Immature natural killer cell (primary cell): ENCODE results near the gene APBA1. TPM values are rescaled to one million over a fixed set of nuclear protein-coding genes. Genes with fewer than 3 reads are reported as not detected.
"Not testable (repeated sequence)": the region's sequence is repeated elsewhere in the genome, so short reads cannot be mapped to it uniquely, and the experiment has no call there.

Experiments
- DNase-seq, 3 donors: peaks; one replicate each; pipeline ENCODE4 v3.0.0; 2022; ENCODE audit warnings: mixed read lengths in 1 of 3
- H3K27ac Mint-ChIP-seq, 6 donors: one replicate each; pipeline ENCODE4 v1.8.0; 2020; ENCODE audit warnings: mixed read lengths in 6 of 6, mild to moderate bottlenecking in 5 of 6, inconsistent platforms in 4 of 6, moderate library complexity in 3 of 6
- H3K27me3 Mint-ChIP-seq, 3 donors: one replicate each; pipeline ENCODE4 v1.8.0; 2020 to 2021; ENCODE audit warnings: low read depth in 3 of 3, mild to moderate bottlenecking in 3 of 3, mixed read lengths in 3 of 3, moderate library complexity in 3 of 3, inconsistent platforms in 1 of 3
- H3K36me3 Mint-ChIP-seq, 3 donors: one replicate each; pipeline ENCODE4 v1.8.0; 2020; ENCODE audit warnings: mixed read lengths in 3 of 3, inconsistent platforms in 2 of 3, mild to moderate bottlenecking in 2 of 3
- H3K4me1 Mint-ChIP-seq, 2 donors: one replicate each; pipeline ENCODE4 v1.8.0; 2020; ENCODE audit warnings: inconsistent platforms in 2 of 2, mild to moderate bottlenecking in 2 of 2, mixed read lengths in 2 of 2, moderate library complexity in 1 of 2
- H3K4me3 Mint-ChIP-seq, 5 donors: one replicate each; pipeline ENCODE4 v1.8.0; 2020; ENCODE audit warnings: mild to moderate bottlenecking in 5 of 5, mixed read lengths in 5 of 5, inconsistent platforms in 3 of 5, moderate library complexity in 3 of 5
- H3K9me3 Mint-ChIP-seq, 6 donors: one replicate each; pipeline ENCODE4 v1.8.0; 2020; ENCODE audit warnings: mild to moderate bottlenecking in 6 of 6, mixed read lengths in 6 of 6, inconsistent platforms in 4 of 6, moderate library complexity in 3 of 6
- polyA plus RNA-seq, 3 donors: library from polyadenylated mRNA; unstranded; fragments of 300-500 nt; fragmentation: Illumina TruSeq; gene quantifications; one replicate each; pipeline ENCODE4 v1.2.3, GENCODE V29; 2021

Gene APBA1
- polyA plus RNA-seq, 3 donors from 2014 or later, result not detected

DNA sequence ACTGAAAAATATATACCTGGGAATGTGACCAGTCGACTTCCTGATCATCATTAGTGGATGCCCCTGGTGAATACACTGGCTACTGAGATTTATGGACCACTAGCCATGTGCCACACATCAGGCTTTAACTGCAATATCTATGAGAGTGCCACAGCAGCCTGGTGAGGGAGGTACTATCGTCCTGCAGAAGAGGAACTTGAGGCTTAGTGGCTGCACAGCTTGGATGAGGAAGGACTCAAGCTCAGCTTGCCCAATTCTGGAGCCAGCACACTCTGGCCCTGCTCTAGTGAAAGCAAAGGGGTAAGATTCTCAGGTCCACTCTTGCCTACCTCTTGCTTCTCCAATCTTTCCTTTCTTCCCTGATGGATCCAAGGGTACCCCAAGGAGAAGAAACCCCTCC is 217.8 kb downstream of the APBA1 start:
- peaks cover 0 to 4% (median 0%) of the 10 kb centered on the region in 3 donors for H3K27me3 Mint-ChIP-seq
- H3K4me3 Mint-ChIP-seq, result no peak overlapping the region
- H3K4me1 Mint-ChIP-seq, result no peaks in the 10 kb centered on the region
- H3K36me3 Mint-ChIP-seq, result no peaks in the 10 kb centered on the region
- DNase-seq, result no peak
- H3K9me3 Mint-ChIP-seq, result no peaks in the 10 kb centered on the region
- H3K27ac Mint-ChIP-seq, result no peak overlapping the region

DNA sequence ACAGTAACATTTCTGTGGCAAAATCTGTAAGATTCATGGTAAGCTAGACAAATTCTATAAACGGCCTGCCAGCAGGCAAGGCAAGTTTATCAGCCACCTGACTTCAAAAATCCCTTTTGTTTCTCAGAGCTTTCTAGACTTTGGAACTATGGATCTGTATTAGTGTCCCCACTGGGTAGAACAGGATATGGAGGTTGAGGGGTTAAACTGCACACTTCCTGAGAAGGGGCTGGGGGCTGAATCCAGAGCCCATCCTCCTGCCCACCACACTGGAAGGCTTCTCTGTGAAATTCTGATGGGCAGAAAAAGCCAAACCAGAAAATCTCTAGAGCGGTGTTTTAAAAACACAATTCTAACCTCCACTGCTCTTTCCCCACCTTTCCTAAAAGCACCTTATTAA is 218.4 kb downstream of the APBA1 start:
- Mint-ChIP-seq H3K27ac (no peak overlapping the region), H3K4me1 (no peaks in the 10 kb centered on the region), H3K9me3 (no peaks in the 10 kb centered on the region), H3K4me3 (no peak overlapping the region), H3K36me3 (no peaks in the 10 kb centered on the region), H3K27me3 (peaks cover 0 to 4% (median 0%) of the 10 kb centered on the region in 3 donors)
- DNase-seq, result no peak

DNA sequence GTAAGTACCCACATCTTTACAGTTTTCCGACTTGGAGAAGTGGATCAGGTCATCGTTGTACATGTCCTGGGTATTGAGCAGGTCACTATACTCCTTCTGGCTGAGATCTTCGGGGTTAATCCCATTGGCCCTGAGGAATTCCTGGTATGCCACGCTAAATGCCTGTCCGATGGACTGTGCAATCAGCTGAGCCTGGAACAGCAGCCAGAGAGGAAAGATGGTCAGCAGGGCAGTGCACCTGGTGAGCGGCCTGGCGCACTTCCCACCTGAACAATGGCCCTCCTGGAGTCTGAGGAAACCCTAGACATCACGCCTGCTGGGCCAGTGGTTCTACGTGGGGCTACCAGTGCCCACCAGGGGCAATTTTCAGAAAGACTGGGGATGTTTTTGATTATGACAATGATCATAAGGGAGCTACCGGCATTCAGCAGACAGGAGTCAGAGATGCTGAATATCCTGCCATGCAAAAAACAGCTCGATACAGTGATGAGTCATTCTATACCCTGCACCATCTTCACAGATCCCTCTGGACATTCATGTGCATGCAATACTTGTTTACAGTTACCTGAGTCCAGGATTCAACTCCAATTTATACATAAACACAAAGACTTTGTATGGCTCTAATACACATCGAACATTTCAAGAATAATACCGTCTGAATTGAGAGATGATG is 219.9 kb downstream of the APBA1 start:
- H3K9me3 Mint-ChIP-seq, result peaks cover 0 to 1% (median 0%) of the 10 kb centered on the region in 6 donors
- no peak for DNase-seq
- no peak overlapping the region for H3K4me3 Mint-ChIP-seq
- H3K27me3 Mint-ChIP-seq, result peaks cover 0 to 4% (median 0%) of the 10 kb centered on the region in 3 donors
- H3K36me3 Mint-ChIP-seq, result no peaks in the 10 kb centered on the region
- no peak overlapping the region for H3K27ac Mint-ChIP-seq
- no peaks in the 10 kb centered on the region for H3K4me1 Mint-ChIP-seq

DNA sequence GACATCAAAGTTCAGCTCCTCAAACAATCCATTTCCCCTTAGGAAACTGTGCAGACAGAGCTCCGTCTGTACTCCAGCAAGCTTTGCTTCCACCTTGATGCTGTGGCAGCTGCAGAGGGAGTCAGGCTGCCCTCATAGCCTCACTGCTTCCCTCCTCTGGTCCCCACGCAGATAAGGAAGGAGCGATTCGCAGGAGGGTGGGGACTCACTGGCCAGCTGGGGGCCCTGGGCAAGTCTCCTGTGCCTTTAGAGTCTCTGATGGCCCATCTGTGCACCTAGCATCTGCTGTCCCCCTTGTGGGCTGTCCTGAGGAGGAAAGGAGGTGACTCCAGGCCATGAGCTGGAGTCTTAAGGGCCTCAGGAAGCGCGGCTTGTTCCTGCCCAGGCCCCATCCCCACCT is 225.7 kb downstream of the APBA1 start:
- no peak overlapping the region for H3K4me3 Mint-ChIP-seq
- DNase-seq, result no peak
- no peaks in the 10 kb centered on the region for H3K4me1 Mint-ChIP-seq
- H3K27ac Mint-ChIP-seq, result no peak overlapping the region
- H3K36me3 Mint-ChIP-seq, result no peaks in the 10 kb centered on the region
- H3K9me3 Mint-ChIP-seq, result peaks cover 0 to 4% (median 0%) of the 10 kb centered on the region in 6 donors
- peaks cover 1 to 4% (median 2%) of the 10 kb centered on the region in 3 donors for H3K27me3 Mint-ChIP-seq

DNA sequence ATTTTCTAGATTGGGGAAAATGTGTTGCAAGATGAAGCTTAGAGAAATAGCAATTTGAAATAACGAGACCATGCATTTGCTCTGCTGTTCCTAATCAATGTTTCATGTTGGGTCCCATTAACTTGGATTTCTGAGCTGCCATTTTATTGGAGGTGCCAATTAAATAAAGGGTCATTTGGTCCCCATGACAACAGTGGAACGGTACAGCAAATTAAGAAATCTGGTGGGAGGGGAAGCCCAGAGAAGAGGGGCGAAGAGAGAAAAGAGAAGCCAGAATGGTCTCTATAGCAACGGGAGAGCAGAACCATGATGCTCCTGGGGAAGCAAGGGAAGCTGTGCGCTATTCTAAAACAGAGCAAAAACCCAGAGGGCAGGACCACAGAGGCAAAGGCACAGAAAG is 226.9 kb downstream of the APBA1 start:
- Mint-ChIP-seq H3K4me1 (no peaks in the 10 kb centered on the region), H3K27ac (no peak overlapping the region), H3K9me3 (peaks cover 0 to 4% (median 0%) of the 10 kb centered on the region in 6 donors), H3K36me3 (no peaks in the 10 kb centered on the region), H3K4me3 (no peak overlapping the region), H3K27me3 (peaks cover 1 to 4% (median 2%) of the 10 kb centered on the region in 3 donors)
- no peak for DNase-seq

DNA sequence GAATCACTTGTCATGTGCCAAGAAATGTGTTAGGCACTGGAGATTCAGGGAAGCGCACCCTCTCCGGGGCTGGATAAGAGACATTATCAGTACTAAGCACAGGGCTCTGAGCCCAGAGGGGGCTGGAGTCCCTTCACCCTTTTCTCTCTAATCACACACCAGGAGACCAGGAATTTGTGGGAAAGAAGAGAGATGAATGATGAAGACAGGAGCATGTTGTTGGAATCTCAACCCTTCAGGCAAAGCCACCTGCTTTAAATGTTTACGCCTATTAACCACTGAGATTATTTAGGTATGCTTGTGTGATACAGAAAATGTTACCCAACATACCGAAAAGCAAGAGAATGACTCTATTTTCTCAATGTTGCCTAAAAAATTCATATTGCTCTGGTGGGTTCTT is 227.4 kb downstream of the APBA1 start:
- no peak overlapping the region for H3K27ac Mint-ChIP-seq
- peaks cover 0 to 4% (median 0%) of the 10 kb centered on the region in 6 donors for H3K9me3 Mint-ChIP-seq
- no peaks in the 10 kb centered on the region for H3K36me3 Mint-ChIP-seq
- no peaks in the 10 kb centered on the region for H3K4me1 Mint-ChIP-seq
- peaks cover 1 to 4% (median 2%) of the 10 kb centered on the region in 3 donors for H3K27me3 Mint-ChIP-seq
- DNase-seq, result no peak
- H3K4me3 Mint-ChIP-seq, result no peak overlapping the region

DNA sequence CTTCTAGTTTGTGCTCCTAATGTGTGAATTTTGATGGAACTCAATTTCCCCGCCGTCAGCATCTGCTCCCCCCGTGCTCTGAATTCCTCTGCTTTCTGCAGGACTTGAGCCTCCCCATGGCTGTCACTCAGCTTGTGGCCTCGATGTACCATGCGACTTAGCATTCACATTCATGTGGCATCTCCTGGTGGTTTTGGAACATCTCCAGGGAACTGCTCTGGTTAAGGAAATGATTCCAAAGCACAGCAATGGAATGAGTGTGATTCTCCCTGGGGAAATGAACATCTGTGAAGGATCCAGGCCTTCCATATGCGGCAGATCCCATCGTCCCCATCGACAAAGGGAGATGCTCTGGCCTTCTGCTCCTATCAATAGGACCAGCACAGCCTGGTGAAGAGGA is 228.2 kb downstream of the APBA1 start:
- H3K4me3 Mint-ChIP-seq, result no peak overlapping the region
- DNase-seq, result no peak
- H3K27me3 Mint-ChIP-seq, result peaks cover 1 to 4% (median 2%) of the 10 kb centered on the region in 3 donors
- no peaks in the 10 kb centered on the region for H3K4me1 Mint-ChIP-seq
- no peak overlapping the region for H3K27ac Mint-ChIP-seq
- H3K36me3 Mint-ChIP-seq, result no peaks in the 10 kb centered on the region
- peaks cover 0 to 4% (median 0%) of the 10 kb centered on the region in 6 donors for H3K9me3 Mint-ChIP-seq

DNA sequence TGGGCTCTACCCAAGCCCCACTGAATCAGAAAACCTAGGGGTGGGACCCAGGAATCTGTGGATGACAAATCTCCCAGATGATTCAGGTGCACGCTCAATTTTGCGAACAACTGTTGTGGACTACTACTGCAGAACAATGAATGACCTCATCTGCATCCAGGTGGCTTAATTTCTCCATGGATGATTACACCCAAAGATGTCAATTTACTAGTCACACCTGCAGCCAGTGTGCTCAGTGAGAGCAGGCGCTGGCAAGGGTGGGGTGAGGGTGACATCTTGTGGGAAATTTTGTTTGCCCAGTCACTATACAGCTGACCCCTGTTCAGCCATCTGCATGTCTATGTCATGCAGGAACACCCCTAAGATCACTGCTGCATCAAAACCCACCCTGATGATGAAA is 229.0 kb downstream of the APBA1 start:
- H3K4me1 Mint-ChIP-seq, result no peaks in the 10 kb centered on the region
- H3K36me3 Mint-ChIP-seq, result no peaks in the 10 kb centered on the region
- H3K9me3 Mint-ChIP-seq, result peaks cover 0 to 4% (median 0%) of the 10 kb centered on the region in 6 donors
- H3K27me3 Mint-ChIP-seq, result peaks cover 1 to 4% (median 2%) of the 10 kb centered on the region in 3 donors
- H3K4me3 Mint-ChIP-seq, result no peak overlapping the region
- no peak for DNase-seq
- no peak overlapping the region for H3K27ac Mint-ChIP-seq

DNA sequence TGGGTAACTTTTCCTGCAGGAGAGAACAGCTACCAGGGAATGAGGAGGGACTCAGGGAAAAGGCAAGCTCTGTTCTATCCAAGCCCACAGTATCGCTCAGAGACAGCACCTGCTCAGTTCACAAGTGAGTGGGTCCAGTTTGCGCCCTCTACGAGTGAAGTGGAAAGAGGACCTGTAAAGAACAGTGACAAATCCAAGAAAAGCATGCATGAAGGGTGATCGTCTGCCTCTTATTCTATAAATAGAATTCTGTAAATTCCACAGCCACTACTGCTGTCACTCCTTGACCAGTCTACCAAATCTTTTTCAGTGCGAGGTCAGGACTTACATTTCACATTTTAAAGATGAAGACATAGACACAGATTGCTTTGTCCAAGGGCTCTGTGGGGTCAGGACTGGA is 229.7 kb downstream of the APBA1 start:
- H3K36me3 Mint-ChIP-seq, result no peaks in the 10 kb centered on the region
- H3K27me3 Mint-ChIP-seq, result peaks cover 1 to 4% (median 2%) of the 10 kb centered on the region in 3 donors
- no peak for DNase-seq
- H3K4me3 Mint-ChIP-seq, result no peak overlapping the region
- no peaks in the 10 kb centered on the region for H3K4me1 Mint-ChIP-seq
- H3K27ac Mint-ChIP-seq, result no peak overlapping the region
- peaks cover 0 to 4% (median 0%) of the 10 kb centered on the region in 6 donors for H3K9me3 Mint-ChIP-seq

DNA sequence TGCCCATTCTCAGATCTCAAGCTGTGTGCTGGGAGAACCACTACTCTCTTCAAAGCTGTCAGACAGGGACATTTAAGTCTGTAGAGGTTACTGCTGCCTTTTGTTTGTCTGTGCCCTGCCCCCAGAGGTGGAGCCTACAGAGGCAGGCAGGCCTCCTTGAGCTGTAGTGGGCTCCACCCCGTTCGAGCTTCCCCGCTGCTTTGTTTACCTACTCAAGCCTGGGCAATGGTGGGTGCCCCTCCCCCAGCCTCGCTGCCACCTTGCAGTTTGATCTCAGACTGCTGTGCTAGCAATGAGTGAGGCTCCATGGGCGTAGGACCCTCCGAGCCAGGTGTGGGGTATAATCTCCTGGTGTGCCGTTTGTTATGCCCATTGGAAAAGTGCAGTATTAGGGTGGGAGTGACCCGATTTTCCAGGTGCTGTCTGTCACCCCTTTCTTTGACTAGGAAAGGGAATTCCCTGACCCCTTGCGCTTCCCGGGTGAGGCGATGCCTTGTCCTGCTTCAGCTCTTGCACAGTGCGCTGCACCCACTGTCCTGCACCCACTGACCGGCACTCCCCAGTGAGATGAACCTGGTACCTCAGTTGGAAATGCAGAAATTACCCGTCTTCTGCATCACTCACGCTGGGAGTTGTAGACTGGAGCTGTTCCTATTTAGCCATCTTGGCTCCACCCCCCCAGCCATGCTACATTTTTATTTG is 231.8 kb downstream of the APBA1 start:
- H3K9me3 Mint-ChIP-seq, H3K4me1 Mint-ChIP-seq, H3K27me3 Mint-ChIP-seq, H3K36me3 Mint-ChIP-seq, H3K4me3 Mint-ChIP-seq, H3K27ac Mint-ChIP-seq, DNase-seq: not testable (repeated sequence)

DNA sequence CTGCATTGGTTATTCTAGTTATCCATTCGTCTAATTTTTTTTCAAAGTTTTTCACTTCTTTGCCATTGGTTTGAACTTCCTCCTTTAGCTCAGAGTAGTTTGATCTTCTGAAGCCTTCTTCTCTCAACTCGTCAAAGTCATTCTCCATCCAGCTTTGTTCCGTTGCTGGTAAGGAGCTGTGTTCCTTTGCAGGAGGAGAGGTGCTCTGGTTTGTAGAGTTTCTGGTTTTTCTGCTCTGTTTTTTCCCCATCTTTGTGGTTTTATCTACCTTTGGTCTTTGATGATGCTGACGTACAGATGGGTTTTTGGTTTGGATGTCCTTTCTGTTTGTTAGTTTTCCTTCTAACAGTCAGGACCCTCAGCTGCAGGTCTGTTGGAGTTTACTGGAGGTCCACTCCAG is 232.5 kb downstream of the APBA1 start:
- not testable (repeated sequence) for H3K9me3 Mint-ChIP-seq, H3K36me3 Mint-ChIP-seq, H3K27ac Mint-ChIP-seq, H3K4me1 Mint-ChIP-seq, DNase-seq, H3K27me3 Mint-ChIP-seq, H3K4me3 Mint-ChIP-seq

DNA sequence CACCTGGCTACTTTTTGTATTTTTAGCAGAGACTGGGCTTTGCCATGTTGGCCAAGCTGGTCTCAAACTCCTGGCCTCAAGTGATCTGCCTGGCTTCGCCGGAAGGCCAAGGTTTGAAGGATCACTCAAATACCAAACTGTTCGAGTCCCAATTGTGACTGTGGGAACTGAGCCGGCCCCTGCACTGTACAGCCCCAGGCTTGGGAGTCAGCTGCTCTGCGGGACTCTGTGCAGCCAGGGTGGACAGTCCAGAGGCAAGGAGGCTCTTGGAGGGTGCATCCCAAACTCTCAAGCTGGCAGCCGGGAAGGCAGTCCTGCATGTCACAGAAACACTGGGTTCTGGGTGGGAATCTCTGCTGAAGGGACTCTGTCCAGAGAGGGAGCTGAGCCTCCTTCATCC is 238.2 kb downstream of the APBA1 start:
- Mint-ChIP-seq H3K9me3 (no peaks in the 10 kb centered on the region), H3K4me1 (no peaks in the 10 kb centered on the region), H3K36me3 (no peaks in the 10 kb centered on the region), H3K4me3 (no peak overlapping the region), H3K27ac (no peak overlapping the region), H3K27me3 (no peaks in the 10 kb centered on the region)
- DNase-seq, result no peak

DNA sequence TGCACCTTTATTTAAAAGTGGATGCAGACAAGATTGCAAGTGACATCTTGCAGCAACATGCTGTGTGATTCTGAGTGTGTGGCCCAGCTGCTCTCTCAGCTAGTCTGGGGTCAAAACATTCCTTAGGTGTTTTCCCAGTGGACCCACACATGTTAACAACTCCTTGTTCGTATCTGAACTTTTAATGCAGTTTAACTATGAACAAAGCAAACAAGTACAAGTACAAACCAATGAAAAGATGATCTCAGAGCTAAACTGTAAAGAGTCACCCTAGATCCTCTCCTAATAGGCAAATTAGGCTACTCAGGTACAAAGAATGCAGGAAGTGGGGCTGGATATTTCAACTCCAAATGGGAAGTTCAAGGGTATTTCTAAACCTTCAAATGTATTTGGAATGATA is 238.8 kb downstream of the APBA1 start:
- no peaks in the 10 kb centered on the region for H3K4me1 Mint-ChIP-seq
- H3K4me3 Mint-ChIP-seq, result no peak overlapping the region
- no peaks in the 10 kb centered on the region for H3K9me3 Mint-ChIP-seq
- no peak for DNase-seq
- no peaks in the 10 kb centered on the region for H3K27me3 Mint-ChIP-seq
- no peak overlapping the region for H3K27ac Mint-ChIP-seq
- no peaks in the 10 kb centered on the region for H3K36me3 Mint-ChIP-seq

DNA sequence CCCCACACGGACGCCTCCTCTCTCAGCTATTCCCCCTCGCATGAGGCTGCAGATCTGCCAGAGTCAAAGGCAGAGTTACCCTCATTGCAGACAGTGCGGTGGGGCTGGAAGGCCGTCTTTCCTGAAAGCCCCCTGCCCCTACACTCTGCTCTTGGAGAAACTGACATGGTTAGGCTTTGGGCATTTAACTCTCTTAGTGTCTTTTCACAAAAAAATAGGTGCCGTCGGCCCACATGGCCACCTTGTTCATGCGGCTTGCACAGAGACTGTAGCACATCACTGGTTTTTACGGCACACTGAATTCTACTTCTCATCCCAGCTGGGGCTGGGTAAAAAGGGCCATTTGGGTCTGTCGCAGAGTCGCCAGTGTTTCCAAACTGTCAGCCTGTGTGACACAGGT is 239.5 kb downstream of the APBA1 start:
- H3K36me3 Mint-ChIP-seq, result no peaks in the 10 kb centered on the region
- no peaks in the 10 kb centered on the region for H3K9me3 Mint-ChIP-seq
- no peak overlapping the region for H3K27ac Mint-ChIP-seq
- H3K4me1 Mint-ChIP-seq, result no peaks in the 10 kb centered on the region
- no peaks in the 10 kb centered on the region for H3K27me3 Mint-ChIP-seq
- no peak for DNase-seq
- no peak overlapping the region for H3K4me3 Mint-ChIP-seq

DNA sequence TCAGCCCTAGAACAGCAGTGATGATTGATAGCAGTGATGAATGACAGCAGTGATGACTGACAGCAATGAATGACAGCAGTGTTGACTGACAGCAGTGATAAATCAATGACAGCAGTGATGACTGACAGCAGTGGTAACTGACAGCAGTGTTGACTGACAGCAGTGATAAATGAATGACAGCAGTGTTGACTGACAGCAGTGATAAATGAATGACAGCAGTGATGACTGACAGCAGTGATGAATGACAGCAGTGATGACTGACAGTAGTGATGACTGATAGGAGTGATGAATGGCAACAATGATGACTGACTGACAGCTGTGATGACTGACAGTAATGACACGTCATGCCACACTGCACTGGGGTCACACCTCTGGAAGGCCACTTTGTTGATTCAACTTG is 240.4 kb downstream of the APBA1 start:
- Mint-ChIP-seq H3K36me3 (no peaks in the 10 kb centered on the region), H3K4me3 (no peak overlapping the region), H3K27me3 (no peaks in the 10 kb centered on the region), H3K4me1 (no peaks in the 10 kb centered on the region), H3K9me3 (peaks cover 0 to 2% (median 0%) of the 10 kb centered on the region in 6 donors), H3K27ac (no peak overlapping the region)
- DNase-seq, result no peak
